IPS-18a (cell line): ENCODE measurements around the gene SARM1.

Experiments
- H3K27ac ChIP-seq: one replicate; pipeline ENCODE4 v1.5.1; 2013; ENCODE audit warnings: low read length
- H3K27me3 ChIP-seq: one replicate; pipeline ENCODE4 v1.6.1; 2013; ENCODE audit warnings: mild to moderate bottlenecking, low read length; ENCODE audit not compliant: control insufficient read depth, insufficient read depth
- H3K36me3 ChIP-seq: one replicate; pipeline ENCODE4 v1.6.1; 2013; ENCODE audit warnings: low read depth, low read length; ENCODE audit not compliant: control insufficient read depth
- H3K4me1 ChIP-seq: one replicate; pipeline ENCODE4 v1.6.1; 2013; ENCODE audit warnings: low read depth, low read length; ENCODE audit not compliant: control insufficient read depth
- H3K4me3 ChIP-seq: one replicate; pipeline ENCODE4 v1.5.1; 2013; ENCODE audit warnings: low read length
- H3K9ac ChIP-seq: one replicate; pipeline ENCODE4 v1.6.1; 2013; ENCODE audit warnings: mild to moderate bottlenecking, low read length, moderate library complexity
- H3K9me3 ChIP-seq: one replicate; pipeline ENCODE4 v1.6.1; 2013; ENCODE audit warnings: low read depth, low read length; ENCODE audit not compliant: control insufficient read depth

Gene SARM1

DNA sequence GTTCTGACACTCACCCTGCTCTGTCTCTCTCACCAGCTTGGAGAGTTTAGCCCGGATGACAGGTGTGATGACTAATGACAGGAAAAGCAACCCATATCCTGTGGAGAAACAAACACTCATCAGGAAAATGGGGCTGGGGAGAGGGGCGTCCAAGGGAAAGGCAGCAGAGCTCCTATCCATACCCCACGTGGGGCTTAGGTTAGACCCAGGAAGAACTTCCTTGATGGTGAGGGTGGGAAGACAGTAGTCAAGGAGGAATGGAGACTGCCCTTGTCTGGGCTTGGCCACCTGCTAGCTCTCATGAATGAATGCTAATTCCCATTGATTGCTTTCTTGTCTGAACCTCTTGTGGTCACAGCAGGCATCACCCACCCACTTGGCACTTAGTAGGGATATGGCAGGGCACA, 30.7 kb downstream of the SARM1 start:
- Histone ChIP-seq H3K4me1 (peaks cover 43% of the 10 kb centered on the region), H3K9ac (no peak overlapping the region), H3K4me3 (peak overlapping the region; percentile 4), H3K27ac (no peak overlapping the region), H3K36me3 (no peaks in the 10 kb centered on the region), H3K27me3 (peaks cover 32% of the 10 kb centered on the region), H3K9me3 (no peaks in the 10 kb centered on the region)

DNA sequence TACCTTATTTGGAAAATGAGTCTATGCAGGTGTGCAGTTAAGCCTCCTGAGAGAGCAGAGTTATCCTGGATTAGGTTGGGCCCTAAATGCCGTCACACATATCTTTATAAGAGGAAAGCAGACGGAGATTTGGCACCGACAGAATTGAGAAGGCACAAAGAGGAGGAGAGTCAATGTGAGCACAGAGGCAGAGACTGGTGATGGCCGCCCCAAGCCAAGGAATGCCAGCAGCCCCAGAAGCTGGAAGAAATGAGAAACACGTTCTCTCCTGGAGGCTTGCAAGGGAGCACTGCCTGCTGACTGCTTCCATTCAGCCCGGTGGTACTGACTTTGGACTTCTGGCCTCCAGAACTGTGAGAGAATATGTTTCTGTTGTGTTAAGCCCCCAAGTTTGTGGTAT, 31.4 kb downstream of the SARM1 start:
- H3K9me3 ChIP-seq = no peaks in the 10 kb centered on the region
- H3K4me3 ChIP-seq = no peak overlapping the region
- H3K27ac ChIP-seq = no peak overlapping the region
- H3K36me3 ChIP-seq = no peaks in the 10 kb centered on the region
- peaks cover 49% of the 10 kb centered on the region for H3K4me1 ChIP-seq
- peaks cover 32% of the 10 kb centered on the region for H3K27me3 ChIP-seq
- H3K9ac ChIP-seq = no peak overlapping the region

DNA sequence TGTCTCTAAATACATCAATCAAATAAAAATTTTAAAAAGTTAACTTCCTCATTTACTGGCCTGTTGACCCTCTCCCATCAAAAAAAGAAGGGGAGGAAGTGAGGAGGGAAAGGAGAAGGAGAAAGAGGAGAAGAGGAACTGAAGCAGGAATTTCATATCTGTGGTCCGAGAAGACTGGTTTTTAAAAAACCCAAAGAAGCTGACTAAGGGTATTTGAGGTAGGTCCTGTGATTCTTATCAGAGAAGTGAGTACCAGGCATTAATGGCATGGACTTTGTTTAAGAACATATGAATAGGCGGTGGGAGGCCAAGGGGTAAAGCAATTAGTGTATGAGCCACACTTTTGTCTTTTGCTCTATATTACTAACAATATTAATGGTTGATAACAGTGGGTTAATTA, 32.5 kb downstream of the SARM1 start:
- Histone ChIP-seq H3K4me1 (peaks cover 60% of the 10 kb centered on the region), H3K4me3 (no peak overlapping the region), H3K9ac (no peak overlapping the region), H3K27ac (no peak overlapping the region), H3K9me3 (no peaks in the 10 kb centered on the region), H3K36me3 (no peaks in the 10 kb centered on the region), H3K27me3 (peaks cover 32% of the 10 kb centered on the region)

DNA sequence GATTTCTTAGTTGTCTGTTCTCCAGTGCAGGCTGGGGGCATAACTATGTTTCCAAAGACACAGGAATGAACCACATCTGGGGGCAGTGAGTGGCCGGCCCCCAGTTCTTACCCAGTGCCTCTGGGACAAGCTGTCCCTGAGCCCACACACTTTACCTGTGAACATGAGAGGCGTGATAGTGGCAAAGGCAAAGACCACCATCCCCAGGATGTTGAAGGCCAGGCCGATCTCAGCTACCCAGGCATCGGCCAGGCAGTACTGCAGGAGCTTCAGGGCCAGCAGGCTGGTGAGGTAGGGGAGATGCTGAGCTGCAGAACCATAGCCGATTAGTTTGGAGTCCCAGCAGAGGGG, 32.9 kb downstream of the SARM1 start:
- no peaks in the 10 kb centered on the region for H3K36me3 ChIP-seq
- H3K27me3 ChIP-seq = peaks cover 32% of the 10 kb centered on the region
- no peak overlapping the region for H3K4me3 ChIP-seq
- no peak overlapping the region for H3K9ac ChIP-seq
- H3K4me1 ChIP-seq = peaks cover 60% of the 10 kb centered on the region
- H3K27ac ChIP-seq = no peak overlapping the region
- H3K9me3 ChIP-seq = no peaks in the 10 kb centered on the region

DNA sequence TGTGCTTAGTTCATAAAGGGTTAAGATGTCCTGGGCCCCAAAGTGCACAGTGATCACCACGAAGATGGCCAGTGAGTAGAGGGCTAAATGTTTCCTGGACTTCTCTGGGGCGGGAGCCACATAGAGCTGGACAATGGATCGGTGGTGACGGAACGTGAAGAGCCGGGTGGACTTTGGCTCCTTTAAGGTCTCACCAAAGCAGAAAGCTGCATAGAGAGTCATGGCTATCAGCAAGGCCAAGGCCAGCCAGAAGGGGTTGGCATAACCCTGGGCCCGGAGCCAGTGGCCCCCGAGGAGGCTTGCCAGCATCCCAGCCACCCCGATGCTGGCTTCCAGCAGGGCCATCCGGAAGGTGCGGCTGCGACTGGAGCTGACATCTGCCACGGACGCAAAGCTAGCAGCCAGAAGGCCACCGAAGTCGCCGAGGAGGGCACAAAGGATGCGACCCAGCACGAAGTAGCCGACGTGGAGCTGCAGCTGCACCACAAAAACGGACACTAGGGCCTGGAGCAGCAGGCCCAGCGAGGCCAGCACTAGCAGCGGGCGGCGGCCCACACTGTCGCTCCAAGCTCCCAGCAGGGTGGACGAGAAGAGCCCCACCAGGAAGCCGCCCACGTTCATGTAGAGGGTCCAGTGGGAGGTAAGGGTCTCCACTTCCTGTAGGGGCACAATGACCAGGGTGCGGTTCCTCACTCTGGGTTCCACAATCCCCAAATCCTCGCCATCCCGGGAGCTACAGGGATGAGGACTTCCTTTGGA, 33.5 kb downstream of the SARM1 start:
- H3K27ac ChIP-seq = no peak overlapping the region
- no peaks in the 10 kb centered on the region for H3K36me3 ChIP-seq
- H3K4me1 ChIP-seq = peaks cover 60% of the 10 kb centered on the region
- peak overlapping the region; percentile 67 for H3K4me3 ChIP-seq
- H3K9ac ChIP-seq = no peak overlapping the region
- H3K9me3 ChIP-seq = no peaks in the 10 kb centered on the region
- H3K27me3 ChIP-seq = peaks cover 32% of the 10 kb centered on the region

DNA sequence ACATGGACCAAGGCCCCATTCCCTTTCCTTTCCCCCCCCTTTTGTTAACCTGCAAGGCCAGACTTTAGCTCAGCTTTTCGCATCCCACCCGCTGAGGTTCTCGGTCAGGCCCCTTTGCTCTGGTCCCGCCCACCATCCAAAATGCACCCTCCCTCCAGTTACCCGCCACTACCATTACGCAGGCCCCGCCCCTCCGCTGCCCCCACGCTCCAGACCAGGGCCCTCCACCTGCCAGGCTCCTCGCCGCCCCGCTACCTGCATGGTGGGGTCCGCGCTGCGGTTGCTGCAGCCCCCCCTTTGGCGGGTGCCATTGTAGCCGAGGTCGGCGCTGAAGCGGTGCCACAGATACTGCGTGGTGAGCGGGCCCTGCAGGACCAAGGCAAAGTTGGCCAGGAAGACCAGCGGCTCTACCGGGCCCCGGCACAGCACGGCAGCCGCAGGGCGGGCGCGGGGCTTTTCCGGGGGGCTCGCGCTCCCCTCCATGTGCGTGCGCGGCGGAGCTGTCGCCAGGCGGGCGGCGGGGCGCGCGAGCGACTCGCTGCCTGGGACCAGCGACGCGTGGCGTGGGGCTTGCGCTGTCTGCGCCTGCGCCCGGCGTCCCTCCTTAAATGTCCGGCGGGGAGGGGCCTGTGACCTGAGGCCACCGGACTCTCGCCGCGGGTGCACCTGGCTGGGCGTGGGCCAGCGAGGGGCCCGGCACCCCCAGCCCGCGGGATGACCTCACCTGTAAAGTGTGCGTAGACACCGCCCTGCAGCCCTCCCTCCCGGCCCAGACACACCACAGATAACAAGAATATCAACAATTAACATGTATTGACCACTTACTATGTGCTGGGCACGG, 34.4 kb downstream of the SARM1 start, which contains the start of gene SLC46A1:
SLC46A1 (minus strand) TSS at position 581 of the 841 bp plus-strand sequence; CDS start at position 483, 98 bp downstream.
- Histone ChIP-seq H3K9ac (peak within 1 kb of the TSS; percentile 56), H3K9me3 (no peaks in the 10 kb centered on the region), H3K36me3 (no peaks in the 10 kb centered on the region), H3K4me1 (peaks cover 60% of the 10 kb centered on the region), H3K27ac (no peak within 1 kb of the TSS), H3K4me3 (peak within 1 kb of the TSS; percentile 67), H3K27me3 (peaks cover 31% of the 10 kb centered on the region)

DNA sequence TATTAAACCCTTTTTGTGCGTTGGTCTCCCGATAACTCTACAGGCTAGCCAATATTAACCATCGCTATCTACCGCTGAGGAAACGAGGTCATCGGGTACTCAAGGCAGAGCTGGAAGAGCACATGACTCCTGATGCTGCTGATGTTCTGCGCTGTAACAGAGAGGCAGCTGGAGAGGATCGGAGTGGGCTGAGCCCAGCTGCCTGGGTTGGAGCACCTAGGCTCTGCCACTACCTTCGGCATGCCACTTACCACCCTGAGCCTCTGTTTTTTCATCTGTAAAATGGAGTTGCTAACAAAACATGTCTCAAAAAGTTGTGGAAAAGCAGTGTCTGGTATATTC, 35.0 kb downstream of the SARM1 start:
- Histone ChIP-seq H3K27me3 (peaks cover 25% of the 10 kb centered on the region), H3K4me1 (peaks cover 61% of the 10 kb centered on the region), H3K4me3 (peak overlapping the region; percentile 67), H3K9me3 (no peaks in the 10 kb centered on the region), H3K36me3 (no peaks in the 10 kb centered on the region), H3K9ac (peak overlapping the region; percentile 56), H3K27ac (no peak overlapping the region)

DNA sequence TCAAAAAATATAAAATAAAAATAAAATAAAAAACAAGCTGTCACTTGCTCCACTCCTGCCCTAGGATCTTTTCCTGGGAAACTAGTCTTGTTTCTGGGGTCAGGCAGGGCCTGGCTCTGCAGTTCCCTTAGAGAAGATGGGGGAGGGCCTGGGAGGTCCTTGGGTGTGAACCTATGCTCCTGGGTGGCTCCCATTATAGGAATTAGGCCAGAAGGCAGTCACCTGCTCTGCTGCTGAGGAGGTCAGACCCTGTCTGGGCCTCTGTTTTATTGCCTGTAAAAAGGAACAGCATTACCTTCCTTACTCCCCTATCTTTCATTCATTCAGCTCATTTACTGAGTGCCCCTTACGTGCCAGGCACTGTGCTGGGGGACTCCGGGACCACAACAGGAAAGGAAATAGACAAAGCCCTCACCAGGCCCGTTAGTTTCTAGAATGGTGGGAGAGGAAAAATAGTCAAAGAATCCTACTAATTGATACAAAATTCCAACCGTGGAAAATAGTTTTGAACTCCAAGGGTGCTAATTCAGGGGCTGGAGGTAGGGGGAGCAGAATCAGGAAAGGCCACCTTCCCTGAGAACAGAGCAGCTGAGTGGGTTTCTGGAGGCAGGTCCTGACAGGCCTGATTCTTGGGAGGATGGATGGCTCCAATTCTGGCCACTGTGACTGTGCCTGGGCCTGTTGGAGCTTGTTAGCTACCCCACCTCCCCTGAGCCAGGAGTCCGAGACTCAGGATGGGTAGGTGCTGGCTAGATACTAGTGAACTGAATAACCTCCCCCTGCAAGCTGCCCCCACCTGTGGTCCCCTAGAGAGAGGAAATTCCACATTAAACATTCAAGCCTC, 35.9 kb downstream of the SARM1 start:
- H3K4me1 ChIP-seq = peaks cover 62% of the 10 kb centered on the region
- H3K27ac ChIP-seq = no peak overlapping the region
- H3K36me3 ChIP-seq = no peaks in the 10 kb centered on the region
- no peak overlapping the region for H3K4me3 ChIP-seq
- peaks cover 24% of the 10 kb centered on the region for H3K27me3 ChIP-seq
- no peaks in the 10 kb centered on the region for H3K9me3 ChIP-seq
- no peak overlapping the region for H3K9ac ChIP-seq

DNA sequence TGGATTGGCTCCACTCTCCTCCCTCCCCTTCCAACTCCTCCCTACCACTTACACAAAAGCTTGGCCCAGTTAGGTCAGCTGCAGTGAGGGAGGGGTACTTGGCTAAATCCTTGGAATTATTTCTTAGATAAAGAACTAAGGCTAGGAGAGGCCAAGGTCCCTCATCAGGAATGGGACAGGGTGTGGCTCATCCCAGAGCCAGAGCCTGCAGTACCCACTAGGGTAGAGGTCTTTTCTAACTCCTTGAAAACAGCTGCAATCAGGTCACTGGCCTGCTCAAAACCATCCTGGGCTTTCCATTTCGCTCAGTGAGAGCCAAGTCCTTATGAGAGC, 36.4 kb downstream of the SARM1 start:
- Histone ChIP-seq H3K27ac (no peak overlapping the region), H3K27me3 (peaks cover 22% of the 10 kb centered on the region), H3K4me1 (peaks cover 58% of the 10 kb centered on the region), H3K36me3 (no peaks in the 10 kb centered on the region), H3K9me3 (no peaks in the 10 kb centered on the region), H3K9ac (no peak overlapping the region), H3K4me3 (no peak overlapping the region)

DNA sequence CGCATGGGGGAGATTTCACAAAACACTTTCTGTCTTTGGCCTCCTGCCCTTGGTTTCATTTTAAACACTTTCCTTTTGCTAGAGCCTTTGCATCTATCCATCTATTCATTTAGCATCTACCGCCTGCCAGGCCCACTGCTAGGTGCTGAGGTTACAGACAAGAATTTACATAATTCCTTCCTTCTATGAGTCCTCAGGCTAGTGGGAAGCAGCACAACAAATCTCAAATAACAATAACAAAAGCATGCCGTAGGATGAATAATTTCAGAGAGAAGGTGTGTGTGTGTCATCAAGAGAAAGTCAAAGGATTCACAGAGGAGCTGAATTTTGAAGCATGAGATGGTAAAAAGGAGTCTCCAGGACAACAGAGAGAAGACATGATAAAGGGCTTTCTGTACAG, 40.6 kb downstream of the SARM1 start:
- Histone ChIP-seq H3K4me3 (no peak overlapping the region), H3K9ac (no peak overlapping the region), H3K9me3 (no peaks in the 10 kb centered on the region), H3K27me3 (peaks cover 17% of the 10 kb centered on the region), H3K36me3 (no peaks in the 10 kb centered on the region), H3K4me1 (peaks cover 30% of the 10 kb centered on the region), H3K27ac (no peak overlapping the region)

DNA sequence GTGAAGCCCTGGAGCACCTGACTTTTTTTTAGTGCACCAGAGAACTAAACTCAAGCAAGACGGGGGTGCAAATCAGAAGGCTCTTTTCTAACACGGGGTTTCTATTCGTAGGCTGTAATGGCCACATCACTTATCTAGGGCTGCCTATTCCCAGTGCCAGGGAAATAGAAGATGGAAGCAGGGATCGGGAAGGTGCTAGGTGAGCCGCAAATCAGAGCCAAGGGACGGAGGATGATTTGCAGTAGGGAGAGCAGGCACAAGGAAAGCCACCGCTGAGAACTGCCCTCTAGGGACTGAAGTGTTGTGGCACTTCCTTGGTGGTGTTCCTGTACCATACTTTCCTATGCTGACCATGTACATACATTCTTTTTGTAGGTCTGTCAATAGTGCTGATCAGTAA, 42.3 kb downstream of the SARM1 start:
- no peaks in the 10 kb centered on the region for H3K9me3 ChIP-seq
- peaks cover 22% of the 10 kb centered on the region for H3K27me3 ChIP-seq

More for the DNA sequence above, 42.3 kb downstream of the SARM1 start:
- Histone ChIP-seq H3K9ac (no peak overlapping the region), H3K27ac (no peak overlapping the region), H3K4me3 (no peak overlapping the region), H3K36me3 (no peaks in the 10 kb centered on the region), H3K4me1 (peaks cover 13% of the 10 kb centered on the region)
